Activated gamma-delta T cell treated with anti-CD3 and anti-CD28 coated beads, Interleukin-2, amount 50 U/mL, for 16 hours (primary cell): ENCODE results near the gene ABR.
"Not testable (repeated sequence)": the region's sequence is repeated elsewhere in the genome, so short reads cannot be mapped to it uniquely, and the experiment has no call there.

ENCODE experiments used
- DNase-seq: peaks from one replicate; pipeline ENCODE4 v3.0.0-alpha.2; 2020; ENCODE audit warnings: low read depth

Gene ABR

DNA sequence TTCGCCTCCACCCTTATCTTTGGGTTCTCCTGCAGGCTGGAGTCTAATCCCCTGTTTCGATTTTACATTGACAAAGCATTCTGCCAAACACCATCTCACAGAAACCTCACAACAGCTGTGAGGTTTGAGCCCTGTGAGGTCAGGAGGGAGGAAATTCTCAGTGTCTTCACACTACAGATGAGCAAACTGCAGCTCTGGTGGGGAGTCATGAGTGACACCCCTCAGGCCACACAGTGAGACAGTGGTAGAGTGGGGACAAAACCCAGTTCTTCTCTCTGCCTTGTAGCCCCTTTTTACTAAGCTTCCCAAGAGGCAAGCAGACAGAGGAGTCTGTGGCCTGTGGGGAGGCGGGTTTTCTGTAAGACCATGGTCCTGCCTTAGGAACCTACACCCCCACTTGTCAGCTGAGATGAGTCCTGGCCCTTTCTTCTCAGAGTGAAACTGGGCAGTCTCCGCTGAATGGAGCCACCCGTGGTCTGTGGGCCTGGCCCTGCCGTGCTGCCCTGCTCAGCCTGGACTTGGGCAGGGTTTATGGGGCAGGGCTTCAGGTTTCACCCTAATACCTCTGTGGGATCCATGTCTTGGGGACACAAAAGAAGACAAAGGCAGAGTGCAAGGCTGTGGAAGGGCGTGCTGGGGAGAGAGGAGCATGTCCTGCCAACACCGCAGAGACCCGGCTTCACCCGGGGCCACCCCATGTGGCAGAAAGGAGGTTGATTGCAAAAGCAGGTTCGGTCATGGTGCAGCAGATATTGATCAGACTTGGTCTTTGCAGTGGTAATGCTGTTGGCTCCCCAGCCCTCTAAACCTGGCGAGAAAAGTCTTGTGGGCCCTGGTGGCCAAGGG is 59.0 kb downstream of the ABR start:
- DNase-seq, result no peak

DNA sequence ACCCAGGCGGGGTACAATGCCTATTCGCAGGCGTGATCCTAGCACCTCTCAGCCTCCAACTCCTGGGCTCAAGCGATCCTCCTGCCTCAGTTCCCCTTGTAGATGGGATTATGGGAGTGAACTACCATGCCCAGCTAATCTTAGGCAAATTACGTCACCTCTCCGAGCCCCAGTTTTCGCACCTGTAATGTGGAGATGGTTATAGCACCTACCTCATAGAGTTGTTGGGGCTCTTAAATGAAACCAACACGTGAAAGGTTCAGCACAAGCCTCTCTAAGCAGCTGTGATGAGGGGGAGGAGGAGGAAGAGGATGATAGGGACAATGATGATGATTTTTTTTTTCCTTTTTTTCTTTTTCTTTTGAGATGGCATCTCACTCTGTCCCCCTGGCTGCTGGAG is 59.9 kb downstream of the ABR start:
- DNase-seq, result no peak

DNA sequence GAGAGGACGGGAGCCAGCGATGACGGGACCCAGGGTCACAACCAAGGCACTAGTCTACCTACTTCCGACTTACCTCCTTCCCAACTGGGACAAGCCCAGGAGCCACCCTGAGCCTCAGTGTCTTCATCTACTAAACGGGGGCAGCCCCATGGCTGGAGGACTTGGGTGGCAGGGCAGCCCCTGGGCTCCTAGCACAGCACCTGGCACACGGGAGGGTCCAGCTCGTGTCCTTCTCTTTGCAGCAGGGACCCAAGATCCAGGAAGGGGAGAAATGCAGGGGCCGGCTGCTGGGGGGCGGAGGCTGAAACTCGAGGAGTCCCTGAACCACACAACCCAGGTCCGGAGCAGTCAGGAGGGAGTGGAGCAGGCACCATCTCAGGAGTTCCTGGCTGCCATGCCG is 63.2 kb downstream of the ABR start:
- DNase-seq, result no peak

DNA sequence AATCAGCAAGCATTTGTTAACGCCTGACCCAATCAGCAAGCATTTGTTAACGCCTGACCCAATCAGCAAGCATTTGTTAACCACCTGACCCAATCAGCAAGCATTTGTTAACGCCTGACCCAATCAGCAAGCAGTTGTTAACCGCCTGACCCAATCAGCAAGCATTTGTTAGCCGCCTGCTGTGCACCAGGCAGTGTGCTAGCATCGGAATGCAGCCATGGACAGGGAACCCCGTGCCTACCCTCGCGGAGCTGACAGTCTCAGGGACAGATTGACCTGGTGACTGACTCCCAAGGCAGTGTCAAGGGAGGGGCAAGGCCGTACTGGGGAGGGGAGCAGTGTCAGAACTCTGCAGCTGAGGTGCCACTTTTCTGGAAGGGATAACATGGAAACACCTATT is 66.9 kb downstream of the ABR start:
- no peak for DNase-seq

DNA sequence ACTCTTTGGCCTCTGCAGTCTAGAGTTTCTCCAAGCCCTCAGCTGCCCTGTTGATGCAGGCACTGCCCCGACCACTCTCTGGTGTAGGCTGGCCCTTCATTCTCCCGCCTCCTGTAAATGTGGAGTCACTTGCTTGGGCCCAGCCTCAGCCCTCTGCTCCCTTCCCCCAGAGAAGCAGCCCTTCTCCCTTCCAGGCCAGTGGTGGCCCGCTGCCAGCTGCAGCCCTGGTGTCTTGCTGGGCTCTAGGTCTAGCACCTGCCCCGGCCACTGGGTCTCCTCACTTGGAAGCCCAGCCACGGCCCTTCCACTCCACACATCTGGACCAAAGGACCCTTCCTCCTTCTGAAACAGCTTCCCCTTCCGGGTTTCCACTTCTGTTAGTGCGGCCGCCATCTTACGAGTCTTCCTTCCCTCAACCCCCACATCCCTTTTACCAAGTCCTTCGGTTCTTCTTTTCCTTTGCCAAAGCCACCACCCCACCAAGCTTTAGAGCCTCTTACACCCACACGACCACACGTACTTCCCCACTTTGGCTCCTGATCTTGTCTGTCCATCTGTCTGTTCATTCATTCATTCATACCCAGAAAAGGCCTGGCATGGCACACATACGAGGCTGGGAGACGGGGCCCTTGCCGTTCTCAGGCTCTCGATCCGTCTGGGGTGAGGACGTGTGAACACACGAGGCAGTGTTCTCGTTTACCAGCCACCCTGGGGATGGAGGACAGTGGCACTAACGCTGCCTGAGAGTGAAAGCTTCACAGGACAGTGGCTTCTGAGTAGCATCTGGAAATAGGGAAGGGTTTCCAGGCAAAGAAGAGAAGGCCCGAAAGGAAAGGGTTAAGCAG is 68.0 kb downstream of the ABR start:
- DNase-seq, result no peak

DNA sequence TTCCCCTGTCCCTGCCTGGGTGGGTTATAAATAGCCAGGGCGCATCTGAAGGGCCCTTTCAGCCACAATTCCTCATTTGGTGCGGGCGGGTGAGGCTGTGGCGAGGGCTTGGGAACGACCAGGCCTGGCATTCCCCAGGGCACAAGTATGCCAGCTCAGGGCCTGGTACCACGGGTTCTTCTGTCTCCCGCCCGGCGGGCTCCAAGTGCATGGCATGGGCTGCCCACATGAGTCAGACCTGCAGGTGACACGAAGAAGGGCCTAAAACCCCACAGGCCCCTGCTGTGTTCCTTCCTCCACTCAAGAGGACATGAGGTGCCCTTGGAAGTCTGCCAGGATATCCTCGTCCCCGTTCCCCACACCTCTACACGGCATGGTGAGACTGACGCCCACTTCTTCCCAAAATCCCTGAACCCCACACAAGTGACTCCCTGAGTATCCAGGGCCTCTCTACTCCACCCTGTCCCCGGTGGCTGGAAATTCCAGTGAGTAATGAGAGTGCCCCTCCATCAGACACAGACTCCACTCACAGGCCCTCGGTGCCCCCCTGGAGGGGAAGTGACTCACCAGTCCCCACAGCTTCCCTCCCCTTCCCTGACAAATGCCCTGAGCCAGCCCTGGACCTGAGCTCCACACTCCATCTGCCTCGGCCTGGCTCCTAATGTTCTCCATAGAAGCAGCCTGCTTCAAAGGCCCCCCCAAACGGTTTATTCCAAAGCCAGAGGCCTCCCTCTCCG is 68.8 kb downstream of the ABR start:
- DNase-seq, result peak; percentile 19

DNA sequence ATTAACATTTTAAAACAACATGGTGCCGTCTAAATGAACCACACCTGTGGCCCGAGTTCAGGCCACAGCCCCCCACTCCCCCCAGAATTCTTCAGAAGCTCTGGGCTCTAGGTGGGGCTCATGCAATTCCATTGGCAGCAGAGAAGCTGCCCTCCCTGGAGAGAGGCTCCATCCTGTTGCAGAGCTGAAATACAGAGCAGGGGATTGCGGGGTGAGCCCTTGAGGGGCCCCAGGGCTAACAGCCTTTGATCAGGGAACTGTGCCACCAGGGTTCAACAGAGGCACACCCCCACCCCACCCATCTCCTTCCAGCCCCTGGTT is 69.3 kb downstream of the ABR start:
- no peak for DNase-seq

DNA sequence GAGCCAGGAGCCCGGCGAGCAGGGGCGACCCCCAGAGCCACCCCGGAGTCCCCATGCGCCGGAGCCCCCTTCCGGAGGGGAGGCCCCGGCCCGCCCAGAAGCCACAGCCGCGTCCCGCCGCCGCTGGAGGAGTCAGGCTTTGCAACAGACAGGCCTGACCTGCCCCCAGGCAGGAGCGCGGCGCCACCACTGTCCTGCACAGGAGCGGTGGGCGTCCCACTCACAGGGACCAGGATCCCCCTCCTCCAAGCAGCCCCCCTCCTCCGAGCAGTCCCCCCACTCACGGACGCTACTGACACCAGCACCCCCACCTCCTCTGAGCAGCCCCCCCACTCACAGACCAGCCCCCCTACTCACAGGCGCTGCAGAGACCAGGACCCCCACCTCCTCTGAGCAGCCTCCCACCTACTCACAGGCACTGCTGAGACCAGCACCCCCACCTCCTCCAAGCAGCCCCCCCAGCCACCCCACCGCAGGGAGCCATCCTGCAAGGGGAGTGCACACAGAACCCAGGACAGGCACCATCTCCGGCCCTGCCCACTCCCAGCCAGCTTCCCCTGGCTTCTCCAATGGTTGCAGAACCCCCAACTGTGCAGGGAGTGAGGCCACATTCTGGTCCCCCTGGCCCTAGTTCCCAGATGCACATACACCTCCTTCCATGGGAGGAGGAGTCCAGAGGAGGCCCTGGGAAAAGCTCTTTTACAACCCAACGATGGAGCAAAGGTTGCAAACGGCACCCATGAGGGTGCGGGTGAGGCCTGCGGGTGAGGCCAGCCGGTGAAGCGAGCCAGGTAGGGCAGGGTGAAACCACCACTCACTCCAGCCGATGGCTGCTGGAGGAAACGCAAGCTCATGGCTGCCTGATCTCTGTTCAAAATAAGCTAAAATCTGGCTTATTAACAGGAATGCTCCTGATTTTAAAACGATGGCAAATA is 69.9 kb downstream of the ABR start:
- no peak for DNase-seq

DNA sequence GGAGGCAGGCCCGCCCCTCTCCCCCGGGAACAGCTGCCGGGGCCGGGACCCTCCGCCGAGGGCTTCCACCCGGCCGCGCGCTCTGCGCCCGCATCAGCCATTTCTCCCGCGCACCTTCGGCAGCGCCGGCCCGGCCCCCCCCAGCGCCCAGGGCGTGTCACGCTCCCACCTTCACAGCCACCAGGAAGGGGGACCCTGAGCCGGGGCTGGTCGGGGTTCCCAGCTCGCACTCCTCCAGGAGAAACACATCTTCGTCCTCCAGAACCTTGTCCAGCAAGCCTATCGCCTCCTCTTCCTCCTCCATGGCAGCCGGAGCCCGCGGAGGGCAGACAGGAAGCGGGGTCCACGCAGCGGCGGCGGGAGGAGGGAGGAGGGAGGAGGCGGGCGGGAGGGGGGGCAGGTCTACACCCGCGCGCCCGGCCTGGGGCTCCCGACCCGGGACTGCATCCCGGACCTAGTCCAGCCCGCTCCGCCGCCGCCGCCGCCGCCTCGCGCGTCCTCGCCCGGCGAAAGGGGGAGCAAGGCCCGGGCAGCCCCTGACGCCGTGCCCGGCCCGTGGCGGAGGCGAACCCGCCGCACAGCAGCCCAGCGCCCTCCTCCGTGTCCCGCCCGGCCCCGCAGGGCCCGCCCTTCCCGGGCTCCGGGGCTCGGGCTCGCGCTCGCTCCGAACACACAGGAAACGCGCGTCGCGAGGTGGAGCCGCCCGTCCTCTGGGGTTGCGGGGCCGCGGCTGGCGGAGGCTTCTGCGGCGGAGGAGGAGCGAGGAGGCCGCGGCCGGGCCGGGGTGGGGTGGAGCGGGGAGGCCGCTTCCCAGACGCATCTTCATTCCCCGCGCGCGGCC is 70.8 kb downstream of the ABR start:
- DNase-seq, result peak; percentile 47

DNA sequence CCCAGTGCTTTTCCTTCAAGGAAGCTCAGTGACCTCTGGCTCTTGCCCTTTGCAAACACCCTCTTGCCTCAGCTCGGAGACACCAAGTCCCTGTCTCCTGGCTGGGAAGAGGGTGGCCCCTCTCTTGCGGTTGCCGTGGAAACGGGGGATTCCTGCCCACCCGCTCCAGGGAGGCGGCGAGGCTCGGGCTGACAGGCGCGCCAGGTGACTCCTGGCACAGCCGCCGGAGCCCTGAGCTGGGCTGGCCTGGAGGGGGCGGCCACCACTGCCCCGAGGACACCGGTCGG is 71.4 kb downstream of the ABR start:
- no peak for DNase-seq

DNA sequence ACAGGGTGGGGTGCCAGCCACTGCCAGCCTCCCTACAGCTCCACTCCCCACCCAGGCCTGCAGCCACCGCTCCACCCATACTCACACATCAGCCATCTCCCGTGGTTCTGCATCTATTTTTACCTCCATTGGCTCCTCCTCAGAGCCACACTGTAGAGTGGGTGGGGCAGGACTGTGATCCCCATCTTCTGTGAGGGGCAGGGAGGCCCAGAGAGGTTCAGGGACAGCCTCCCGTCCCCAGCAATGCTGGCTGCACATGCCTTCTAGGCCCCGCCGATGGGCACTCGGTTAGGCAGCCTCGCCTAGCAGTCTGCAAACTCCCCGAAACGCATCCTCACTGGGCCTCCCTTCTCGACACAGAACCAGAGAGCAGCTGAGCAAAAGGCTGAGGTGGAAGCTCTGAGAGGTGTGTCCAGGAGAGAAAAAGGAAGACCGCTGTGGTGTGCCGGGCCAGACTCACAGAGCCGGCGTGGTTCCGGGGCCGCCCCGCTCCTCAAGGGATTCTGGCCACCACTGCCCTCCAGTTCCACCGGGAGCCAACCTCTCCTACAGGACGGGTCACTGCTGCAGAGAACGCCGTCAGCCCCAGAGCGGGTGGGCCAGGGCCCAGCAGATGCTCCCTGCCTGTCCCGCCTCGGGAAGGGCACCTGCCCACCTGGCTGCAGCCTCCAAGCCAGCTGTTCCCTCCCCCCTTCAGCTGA is 71.9 kb downstream of the ABR start:
- no peak for DNase-seq

DNA sequence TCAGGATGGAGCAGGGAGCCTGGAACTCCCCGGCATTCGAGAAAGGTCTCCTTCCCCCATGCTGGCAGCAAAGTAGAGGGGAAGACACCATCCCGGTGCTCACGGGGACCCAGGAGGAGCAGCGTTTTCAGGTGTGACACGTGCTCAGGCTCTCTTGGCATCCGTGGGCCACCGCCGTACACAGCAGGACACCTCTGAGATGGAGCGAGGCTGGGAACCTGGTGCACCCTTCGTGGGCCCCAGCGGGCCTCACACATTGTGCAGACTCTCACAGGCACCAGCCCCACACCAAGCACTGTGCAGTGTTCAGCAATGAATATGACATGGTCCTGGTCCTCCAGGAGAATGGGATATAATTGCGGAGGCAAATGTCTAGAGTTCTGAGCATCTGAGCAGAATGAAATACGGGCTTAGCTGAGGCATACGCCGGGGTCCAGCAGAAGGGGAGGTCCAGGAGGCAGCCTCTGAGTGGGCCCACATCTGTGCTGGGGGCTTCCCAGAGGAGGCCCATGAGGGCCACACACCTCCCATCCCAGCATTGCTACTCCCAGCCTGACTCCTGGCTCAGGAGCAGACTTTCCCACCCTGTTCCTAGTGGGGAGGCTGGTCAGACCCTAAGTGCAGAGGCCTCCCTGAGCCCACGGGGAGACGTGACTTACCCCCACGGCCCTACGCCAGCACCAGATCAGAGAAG is 72.6 kb downstream of the ABR start:
- no peak for DNase-seq

DNA sequence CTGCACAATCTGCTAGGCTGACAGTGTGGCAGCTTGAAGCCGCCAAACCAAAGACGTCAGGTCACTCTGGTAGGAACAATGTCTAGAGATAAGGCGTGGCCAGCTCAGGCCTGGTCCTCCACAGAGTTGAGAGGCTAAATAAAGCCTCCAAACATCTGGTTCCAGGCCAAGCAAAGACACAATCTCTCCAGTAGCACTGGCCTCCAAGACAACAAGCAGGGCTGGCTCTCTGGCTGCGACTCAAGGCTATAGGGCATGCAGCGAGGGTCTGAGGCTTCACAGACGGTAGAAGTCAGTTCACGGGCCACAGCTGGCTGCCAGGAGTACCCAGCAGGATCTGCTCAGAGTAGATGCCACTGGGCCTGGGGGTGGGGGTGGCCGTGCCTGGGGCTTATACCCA is 75.6 kb downstream of the ABR start:
- DNase-seq, result no peak

DNA sequence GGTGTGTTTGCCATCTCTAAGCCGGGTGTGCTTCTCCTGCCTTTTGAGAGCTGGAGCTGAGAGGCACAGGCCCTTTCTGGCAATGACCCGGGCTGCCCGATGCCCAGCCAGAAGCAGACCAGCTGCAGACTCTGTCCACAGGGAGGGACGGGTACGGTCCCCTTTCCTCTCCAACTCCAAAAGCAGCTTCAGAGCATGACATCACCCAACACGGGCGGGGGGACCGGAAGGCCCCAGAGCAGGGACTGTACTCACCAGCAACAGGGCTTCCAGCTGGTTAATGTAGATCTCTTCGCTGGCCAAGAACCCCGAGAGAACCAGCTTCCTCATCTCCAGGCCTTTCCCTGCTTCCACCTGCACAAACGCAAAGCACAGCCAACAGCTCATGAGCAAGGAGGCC is 79.4 kb downstream of the ABR start:
- no peak for DNase-seq

DNA sequence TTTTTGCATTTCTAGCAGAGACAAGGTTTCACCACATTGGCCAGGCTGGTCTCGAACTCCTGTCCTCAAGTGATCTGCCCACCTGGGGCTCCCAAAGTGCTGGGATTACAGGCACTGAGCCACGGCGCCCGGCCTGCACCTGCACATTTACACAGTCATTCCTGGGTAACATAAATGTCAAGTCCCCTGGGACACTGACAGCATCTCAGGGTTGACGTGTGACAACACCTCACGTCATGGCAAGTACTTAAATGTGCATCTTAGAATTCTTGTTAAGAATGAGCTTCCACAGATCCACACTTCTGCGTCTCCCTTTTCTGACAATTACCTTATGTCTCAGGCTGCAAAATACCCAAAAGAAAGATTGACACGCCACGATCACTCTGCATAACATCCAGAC is 80.5 kb downstream of the ABR start:
- no peak for DNase-seq

DNA sequence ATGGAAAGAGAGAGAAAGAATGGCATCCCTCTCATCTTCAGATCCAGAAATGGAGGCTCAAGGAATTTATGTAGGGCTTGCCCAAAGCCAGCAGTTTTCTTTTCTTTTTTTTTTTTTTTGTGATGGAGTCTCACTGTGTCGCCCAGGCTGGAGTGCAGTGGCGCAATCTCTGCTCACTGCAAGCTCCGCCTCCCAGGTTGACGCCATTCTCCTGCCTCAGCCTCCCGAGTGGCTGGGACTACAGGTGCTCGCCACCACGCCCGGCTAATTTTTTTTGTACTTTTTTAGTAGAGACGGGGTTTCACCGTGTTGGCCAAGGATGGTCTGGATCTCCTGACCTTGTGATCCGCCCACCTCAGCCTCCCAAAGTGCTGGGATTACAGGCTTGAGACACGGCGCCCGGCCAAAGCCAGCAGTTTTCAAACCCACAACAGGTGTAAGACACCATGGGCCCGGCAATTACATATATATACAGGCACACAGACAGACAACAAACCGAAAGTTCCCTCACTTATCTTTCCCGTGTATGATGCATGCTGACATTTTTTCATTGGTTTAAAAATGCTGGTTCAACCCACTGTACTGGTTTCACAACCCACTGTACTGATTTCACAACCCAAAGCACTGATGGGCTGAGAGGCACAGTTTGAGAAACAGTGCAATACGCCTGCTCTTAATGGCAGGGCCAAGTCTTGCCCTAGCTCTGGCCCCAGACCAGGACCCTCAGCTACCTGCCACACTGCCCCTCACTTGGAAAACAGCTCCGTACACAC is 81.6 kb downstream of the ABR start:
- DNase-seq, result not testable (repeated sequence)

DNA sequence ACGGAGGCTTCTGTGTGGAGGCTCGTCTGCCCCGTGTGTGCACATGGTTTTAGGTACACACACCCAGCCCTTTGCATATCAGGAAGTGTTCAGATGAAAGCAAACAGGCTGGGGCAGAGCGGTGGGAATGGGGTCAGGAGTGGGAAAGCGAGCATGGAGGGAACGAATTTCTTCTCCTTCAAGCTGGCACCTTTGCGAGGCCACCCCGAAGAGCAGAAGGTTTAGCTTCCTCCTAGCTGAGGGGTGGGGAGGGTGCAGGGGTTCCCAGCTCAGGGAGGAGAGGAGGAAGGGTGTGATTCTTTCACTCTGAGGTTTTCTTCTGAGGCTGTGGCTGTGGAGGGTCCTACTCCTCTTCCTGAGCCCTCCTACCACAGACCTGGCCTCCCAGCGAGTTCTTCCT is 83.6 kb downstream of the ABR start:
- no peak for DNase-seq

DNA sequence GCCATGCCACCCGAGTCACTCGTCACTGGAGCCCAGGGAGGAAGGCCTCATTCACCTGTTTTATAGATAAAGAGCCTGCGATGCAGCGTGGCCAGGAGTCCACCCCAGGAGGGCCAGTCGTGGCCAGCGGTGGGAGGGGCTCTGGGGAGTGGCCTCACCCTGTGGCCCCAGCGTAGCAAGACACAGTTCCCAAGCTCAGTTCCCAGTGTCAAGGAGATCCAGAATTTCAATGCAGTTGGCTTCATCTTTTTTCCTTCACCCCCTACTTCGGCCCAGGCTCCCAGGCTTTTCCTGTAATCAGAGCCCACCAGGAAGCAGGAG is 84.0 kb downstream of the ABR start:
- DNase-seq, result no peak
